BLaER1 (cell line): Measurements from ENCODE around the gene CEBPZ.
A peak's percentile ranks its signal among the peaks of the same experiment; 100 is the strongest.
"Not testable (repeated sequence)": the region's sequence is repeated elsewhere in the genome, so short reads cannot be mapped to it uniquely, and the experiment has no call there.

Source experiments
- H3K27ac ChIP-seq: shearing (Covaris generic); formaldehyde crosslinking; 2 replicates; pipeline ENCODE4 v1.8.1; 2022
- H3K27me3 ChIP-seq: shearing (Covaris generic); formaldehyde crosslinking; 2 replicates; pipeline ENCODE4 v1.8.1; 2022
- H3K36me3 ChIP-seq: shearing (Covaris generic); formaldehyde crosslinking; 2 replicates; pipeline ENCODE4 v1.8.1; 2022
- H3K4me1 ChIP-seq: shearing (Covaris generic); formaldehyde crosslinking; 2 replicates; pipeline ENCODE4 v1.8.1; 2022
- H3K4me2 ChIP-seq: shearing (Covaris generic); formaldehyde crosslinking; 2 replicates; pipeline ENCODE4 v1.8.1; 2022
- H3K4me3 ChIP-seq: shearing (Covaris generic); formaldehyde crosslinking; 2 replicates; pipeline ENCODE4 v1.8.1; 2022
- H3K9ac ChIP-seq: shearing (Covaris generic); formaldehyde crosslinking; 2 replicates; pipeline ENCODE4 v1.8.1; 2022
- H3K9me3 ChIP-seq: shearing (Covaris generic); formaldehyde crosslinking; 2 replicates; pipeline ENCODE4 v1.8.1; 2022
- H4K20me1 ChIP-seq: shearing (Covaris generic); formaldehyde crosslinking; 2 replicates; pipeline ENCODE4 v1.8.1; 2022
- Cebpa-rat ChIP-seq: shearing (Covaris generic); IDR thresholded peaks from 2 replicates; pipeline ENCODE4 v1.8.1; 2022

CEBPZ gene

DNA sequence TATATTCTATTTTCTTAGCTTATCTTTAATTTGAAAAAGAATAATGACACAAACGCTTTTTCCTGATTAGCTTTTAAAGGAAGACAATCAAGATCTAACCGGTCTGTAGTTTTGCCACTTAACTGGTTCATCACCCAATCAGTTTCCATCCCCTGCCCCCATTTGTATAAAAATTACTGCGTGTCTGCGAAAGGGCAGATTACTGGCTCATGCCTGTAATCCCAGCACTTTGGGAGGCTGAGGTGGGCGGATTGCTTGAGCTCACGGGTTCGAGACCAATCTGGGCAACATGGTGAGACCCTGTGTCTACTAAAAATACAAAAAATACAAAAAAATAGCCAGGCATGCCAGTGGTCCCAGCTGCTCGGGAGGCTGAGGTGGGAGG lies 32.7 kb downstream of the CEBPZ start:
- peak overlapping the region; percentile 86; the same call in 1 of the 2 replicates for H3K4me3 ChIP-seq
- H3K4me1 ChIP-seq: peaks cover 32% of the 10 kb centered on the region
- H3K9me3 ChIP-seq: peaks cover 33% of the 10 kb centered on the region
- peak overlapping the region; percentile 93 for H3K4me2 ChIP-seq
- no peak for TF ChIP-seq Cebpa-rat
- peaks cover 8% of the 10 kb centered on the region for H4K20me1 ChIP-seq
- H3K36me3 ChIP-seq: peaks cover 45% of the 10 kb centered on the region
- H3K27ac ChIP-seq: peak overlapping the region; percentile 97
- no peaks in the 10 kb centered on the region for H3K27me3 ChIP-seq
- H3K9ac ChIP-seq: peak overlapping the region; percentile 71; the same call in 1 of the 2 replicates

DNA sequence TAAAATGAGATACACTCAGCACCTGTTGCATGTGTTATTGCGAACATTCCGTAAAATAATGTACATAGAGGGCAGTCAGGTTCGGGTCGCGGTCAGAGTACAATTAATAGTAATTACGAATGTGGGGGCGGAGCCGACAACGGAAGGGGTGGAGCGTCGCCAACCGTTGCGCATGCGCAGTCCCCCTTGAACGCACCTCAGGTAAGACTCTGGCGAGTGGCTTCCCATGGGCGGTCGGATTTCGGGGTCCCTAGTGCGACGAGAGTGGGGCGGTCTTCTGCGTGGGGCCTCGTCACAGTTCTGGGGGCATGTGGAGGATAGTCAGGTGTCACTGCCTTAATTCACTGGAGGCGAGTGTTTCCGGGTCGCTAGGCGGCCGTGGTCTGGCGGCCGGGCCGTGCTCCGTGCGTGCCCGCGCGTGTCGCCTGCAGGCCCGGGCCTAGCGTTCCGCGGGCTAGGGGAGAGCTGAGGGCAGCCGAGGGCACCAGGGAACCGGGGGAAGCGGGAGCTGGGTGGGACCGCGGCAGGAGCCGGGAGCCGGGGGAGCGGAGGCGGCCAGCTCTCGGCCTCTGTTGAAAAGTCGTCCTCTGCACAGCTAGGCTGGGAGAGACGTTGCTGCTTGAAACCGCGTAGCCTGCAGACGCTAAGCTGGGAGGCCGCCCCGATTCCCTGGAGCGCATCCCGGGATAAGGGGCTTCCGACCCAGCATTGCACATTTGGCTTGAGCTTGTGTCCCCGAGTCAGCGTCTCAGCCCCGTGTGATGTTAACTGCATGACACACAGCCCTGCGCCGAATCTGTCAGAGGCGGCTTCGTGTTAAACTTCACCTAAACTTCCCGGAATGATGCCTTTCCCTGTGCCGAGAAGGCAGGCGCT lies 34.8 kb downstream of the CEBPZ start, which contains the start of gene CEBPZOS:
CEBPZOS (plus strand) TSS at position 177 of the 876 bp plus-strand sequence. CDS start 3,209 bp downstream, outside the sequence.
- Histone ChIP-seq H4K20me1 (peaks cover 8% of the 10 kb centered on the region), H3K9me3 (peaks cover 15% of the 10 kb centered on the region), H3K27me3 (no peaks in the 10 kb centered on the region), H3K9ac (peak within 1 kb of the TSS; percentile 95), H3K27ac (peak within 1 kb of the TSS; percentile 97), H3K36me3 (peaks cover 24% of the 10 kb centered on the region), H3K4me2 (peak within 1 kb of the TSS; percentile 93), H3K4me1 (peaks cover 32% of the 10 kb centered on the region), H3K4me3 (peak within 1 kb of the TSS; percentile 86)
- TF ChIP-seq Cebpa-rat: no peak

DNA sequence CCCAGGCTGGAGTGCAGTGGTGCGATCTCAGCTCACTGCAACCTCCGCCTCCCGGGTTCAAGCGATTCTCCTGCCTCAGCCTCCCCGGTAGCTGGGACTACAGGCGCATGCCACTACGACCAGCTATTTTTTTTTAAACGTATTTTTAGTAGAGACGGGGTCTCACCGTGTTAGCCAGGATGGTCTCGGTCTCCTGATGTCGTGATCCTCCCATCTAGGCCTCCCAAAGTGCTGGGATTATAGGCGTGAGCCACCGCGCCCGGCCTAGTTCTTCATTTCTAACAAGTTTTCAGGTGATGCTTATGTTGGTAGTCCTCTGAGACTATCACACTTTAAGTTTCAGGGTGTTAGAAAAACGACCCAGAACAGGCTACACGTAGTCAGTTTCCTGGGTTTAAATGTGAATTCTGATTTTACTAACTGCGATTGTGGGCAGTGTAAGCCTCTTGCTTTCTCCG lies 35.5 kb downstream of the CEBPZ start:
- Histone ChIP-seq H3K27ac (peak overlapping the region; percentile 97; the same call in 1 of the 2 replicates), H3K9ac (peak overlapping the region; percentile 95; the same call in 1 of the 2 replicates), H3K36me3 (peaks cover 18% of the 10 kb centered on the region), H3K4me3 (peak overlapping the region; percentile 86), H3K4me1 (peaks cover 32% of the 10 kb centered on the region), H3K9me3 (peaks cover 15% of the 10 kb centered on the region), H3K4me2 (peak overlapping the region; percentile 93)
- H3K27me3 ChIP-seq, H4K20me1 ChIP-seq: not testable (repeated sequence)

DNA sequence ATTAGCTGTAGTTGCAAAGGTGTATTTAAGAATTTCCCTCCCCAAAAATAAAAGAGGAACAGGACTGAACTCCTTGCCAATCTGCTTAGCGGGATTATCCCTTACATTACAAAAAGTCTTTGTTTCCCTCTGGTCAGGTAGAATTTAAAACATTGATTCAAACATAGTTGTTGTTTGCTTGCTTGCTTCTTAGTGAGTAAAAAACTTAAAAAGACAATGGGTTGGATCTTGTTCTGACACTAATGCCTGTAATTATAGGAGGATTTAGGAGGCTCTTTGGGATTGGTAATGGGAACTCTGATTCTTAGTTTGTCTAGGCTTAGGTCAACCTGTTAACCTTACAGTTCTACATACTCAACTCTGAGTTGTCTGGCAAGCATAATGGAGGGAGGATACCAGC lies 38.8 kb downstream of the CEBPZ start:
- H3K36me3 ChIP-seq: no peaks in the 10 kb centered on the region
- H3K9me3 ChIP-seq: peaks cover 9% of the 10 kb centered on the region
- no peaks in the 10 kb centered on the region for H3K27me3 ChIP-seq
- H3K4me2 ChIP-seq: no peak overlapping the region
- H3K9ac ChIP-seq: no peak overlapping the region
- no peak overlapping the region for H3K4me3 ChIP-seq
- TF ChIP-seq Cebpa-rat: no peak
- peaks cover 5% of the 10 kb centered on the region for H3K4me1 ChIP-seq
- no peaks in the 10 kb centered on the region for H4K20me1 ChIP-seq
- no peak overlapping the region for H3K27ac ChIP-seq

DNA sequence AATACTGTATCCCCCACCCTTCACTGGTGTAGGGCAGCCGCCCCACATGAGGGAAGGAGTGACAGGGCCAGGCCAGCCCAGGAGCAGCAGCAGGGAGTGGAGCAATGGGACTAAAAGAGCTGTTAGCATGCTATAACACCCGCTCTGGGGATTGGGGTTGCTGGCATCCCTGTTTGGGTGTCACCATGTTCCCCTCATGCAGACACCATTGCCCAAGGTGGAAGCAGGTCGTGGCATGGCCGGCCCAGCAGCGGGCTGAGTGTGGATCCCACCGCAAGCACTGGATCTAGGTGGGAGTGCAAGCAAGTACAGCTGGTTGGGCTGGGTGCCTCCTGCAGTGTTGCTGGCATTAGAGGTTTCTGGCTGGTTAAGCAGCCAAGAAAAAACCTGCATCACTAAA lies 39.6 kb downstream of the CEBPZ start:
- no peak for TF ChIP-seq Cebpa-rat
- H4K20me1 ChIP-seq: no peaks in the 10 kb centered on the region
- no peaks in the 10 kb centered on the region for H3K4me1 ChIP-seq
- H3K9me3 ChIP-seq: peaks cover 9% of the 10 kb centered on the region
- H3K9ac ChIP-seq: no peak overlapping the region
- no peak overlapping the region for H3K27ac ChIP-seq
- H3K27me3 ChIP-seq: no peaks in the 10 kb centered on the region
- no peaks in the 10 kb centered on the region for H3K36me3 ChIP-seq
- no peak overlapping the region for H3K4me2 ChIP-seq
- no peak overlapping the region for H3K4me3 ChIP-seq

DNA sequence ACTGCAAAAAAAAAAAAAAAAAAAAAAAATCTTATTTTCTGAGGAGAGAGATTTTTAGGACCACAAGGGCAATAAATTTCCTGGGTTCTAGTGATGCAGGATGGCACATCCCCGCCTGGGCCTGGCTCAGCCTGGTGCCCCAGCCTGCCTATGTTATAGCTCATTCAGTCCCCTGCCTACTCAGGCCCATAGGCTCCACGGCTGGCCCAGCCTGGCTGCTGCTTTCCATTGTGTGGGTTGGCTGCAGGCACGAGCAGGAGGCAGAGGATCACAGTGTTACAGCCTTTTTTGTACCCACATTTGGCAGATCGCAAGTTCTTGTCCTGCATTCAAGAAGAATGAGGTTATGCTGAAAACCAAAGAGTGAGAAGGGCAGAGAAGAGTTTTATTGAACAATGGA lies 40.1 kb downstream of the CEBPZ start:
- H3K9me3 ChIP-seq: peaks cover 9% of the 10 kb centered on the region
- no peak for TF ChIP-seq Cebpa-rat
- H3K9ac ChIP-seq: no peak overlapping the region
- no peaks in the 10 kb centered on the region for H3K36me3 ChIP-seq
- H3K27me3 ChIP-seq: no peaks in the 10 kb centered on the region
- H3K4me1 ChIP-seq: no peaks in the 10 kb centered on the region
- H4K20me1 ChIP-seq: no peaks in the 10 kb centered on the region
- no peak overlapping the region for H3K4me3 ChIP-seq
- H3K4me2 ChIP-seq: no peak overlapping the region
- H3K27ac ChIP-seq: no peak overlapping the region

DNA sequence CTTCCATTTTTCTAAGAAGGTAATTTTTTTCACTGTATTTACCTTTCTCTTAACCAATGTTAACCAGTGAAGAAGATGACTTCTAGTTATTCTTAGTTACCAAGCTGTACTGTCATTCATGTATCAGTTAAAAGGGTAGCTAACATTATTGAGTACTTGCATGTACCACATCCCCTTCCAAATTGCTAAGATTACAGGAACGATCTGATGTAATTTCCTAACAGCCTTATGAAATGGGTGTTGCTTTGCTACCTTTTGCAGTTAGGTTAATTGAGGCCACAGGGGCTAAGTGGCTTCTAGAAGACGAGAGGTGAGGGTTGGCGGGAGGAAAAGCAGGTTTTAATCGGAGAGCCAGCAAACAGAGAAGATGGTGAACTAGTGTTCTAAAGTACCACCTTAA lies 41.1 kb downstream of the CEBPZ start:
- no peak for TF ChIP-seq Cebpa-rat

DNA sequence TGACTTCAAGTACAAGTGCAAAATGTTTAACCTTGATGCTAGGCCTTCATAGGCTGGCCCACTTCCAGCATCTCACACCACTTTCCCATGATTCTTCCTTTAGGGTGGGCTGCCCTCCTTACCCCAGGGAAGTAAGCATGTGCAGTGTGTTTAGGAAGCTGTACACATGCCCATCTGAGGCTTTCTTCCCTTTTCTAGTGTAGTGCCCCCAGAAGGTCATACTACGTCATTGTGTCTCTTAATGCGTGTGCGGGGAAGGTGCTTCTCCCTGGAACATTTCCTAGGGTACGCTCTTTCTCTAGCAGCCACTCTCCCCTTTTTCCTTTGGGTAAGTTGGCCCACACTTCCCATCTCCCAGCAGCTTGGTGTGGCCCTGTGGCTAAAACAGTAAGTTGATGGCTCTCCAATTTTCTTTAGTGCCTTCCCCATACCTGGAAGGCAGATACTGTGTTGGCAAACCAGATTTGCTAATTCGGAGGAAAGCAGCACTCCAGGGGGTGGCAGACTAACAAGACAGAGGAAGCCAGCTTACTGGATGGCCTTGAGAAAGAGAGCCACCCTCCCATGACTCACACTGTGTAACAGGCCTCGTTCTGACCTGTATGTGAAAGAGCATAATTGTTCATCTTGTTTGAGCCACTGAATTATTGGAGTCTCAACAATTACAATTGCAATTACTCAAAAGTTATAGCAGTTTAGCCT lies 41.8 kb downstream of the CEBPZ start:
- no peak overlapping the region for H3K9ac ChIP-seq
- no peaks in the 10 kb centered on the region for H3K4me1 ChIP-seq
- no peaks in the 10 kb centered on the region for H3K9me3 ChIP-seq
- H3K4me2 ChIP-seq: no peak overlapping the region
- H3K27me3 ChIP-seq: no peaks in the 10 kb centered on the region
- no peak overlapping the region for H3K27ac ChIP-seq
- no peak for TF ChIP-seq Cebpa-rat
- H3K4me3 ChIP-seq: no peak overlapping the region
- no peaks in the 10 kb centered on the region for H4K20me1 ChIP-seq
- no peaks in the 10 kb centered on the region for H3K36me3 ChIP-seq

More for the DNA sequence above, 41.1 kb downstream of the CEBPZ start:
- no peaks in the 10 kb centered on the region for H3K27me3 ChIP-seq
- H3K4me1 ChIP-seq: no peaks in the 10 kb centered on the region
- H3K4me3 ChIP-seq: no peak overlapping the region
- H3K27ac ChIP-seq: no peak overlapping the region
- no peak overlapping the region for H3K4me2 ChIP-seq
- no peaks in the 10 kb centered on the region for H4K20me1 ChIP-seq
- H3K36me3 ChIP-seq: no peaks in the 10 kb centered on the region
- peaks cover under 1% of the 10 kb centered on the region; the same call in 1 of the 2 replicates for H3K9me3 ChIP-seq
- H3K9ac ChIP-seq: no peak overlapping the region

DNA sequence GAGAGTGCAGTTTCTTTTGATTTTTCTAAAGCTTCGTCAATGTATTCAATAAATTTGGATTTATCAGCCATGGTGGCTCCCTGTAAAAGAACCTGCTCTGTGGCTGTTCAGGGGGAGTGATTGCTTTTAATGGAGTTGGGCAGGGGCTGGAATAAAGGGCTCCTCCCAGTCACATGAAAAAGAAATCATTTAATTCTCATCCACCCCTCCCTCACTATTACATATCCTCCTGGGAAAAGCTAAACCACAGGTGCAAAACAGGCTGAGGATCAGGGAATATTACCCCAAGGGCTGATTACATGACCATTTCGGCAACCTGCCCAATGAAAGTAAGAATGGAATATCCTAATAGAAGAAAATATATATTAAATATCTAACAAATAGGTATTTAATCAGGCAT lies 42.8 kb downstream of the CEBPZ start, which contains the start of gene SULT6B1:
SULT6B1 (minus strand) TSS at position 101 of the 400 bp plus-strand sequence; CDS start at position 71, 30 bp downstream.
- TF ChIP-seq Cebpa-rat: no peak
- no peak within 1 kb of the TSS for H3K27ac ChIP-seq
- no peak within 1 kb of the TSS for H3K4me2 ChIP-seq

More for the DNA sequence above, 42.8 kb downstream of the CEBPZ start, which contains the start of gene SULT6B1:
- no peak within 1 kb of the TSS for H3K9ac ChIP-seq
- H4K20me1 ChIP-seq: no peaks in the 10 kb centered on the region
- no peaks in the 10 kb centered on the region for H3K9me3 ChIP-seq
- no peaks in the 10 kb centered on the region for H3K4me1 ChIP-seq
- no peaks in the 10 kb centered on the region for H3K36me3 ChIP-seq
- H3K4me3 ChIP-seq: no peak within 1 kb of the TSS
- H3K27me3 ChIP-seq: no peaks in the 10 kb centered on the region
